Activated CD8-positive, alpha-beta memory T cell treated with anti-CD3 and anti-CD28 coated beads for 24 hours (primary cell): ENCODE results near the gene SNAP25.

Experiments
- DNase-seq: peaks from one replicate; pipeline ENCODE4 v3.0.0-alpha.2; 2020

Gene SNAP25

GRCh38 chr20:10339609-10340008, 121.0 kb downstream of the SNAP25 start:
- no peak for DNase-seq

GRCh38 chr20:10342152-10342551, 123.5 kb downstream of the SNAP25 start:
- DNase-seq: no peak

GRCh38 chr20:10344953-10345352, 126.3 kb downstream of the SNAP25 start:
- DNase-seq: no peak

GRCh38 chr20:10347086-10347880, 128.7 kb downstream of the SNAP25 start:
- no peak for DNase-seq

DNA sequence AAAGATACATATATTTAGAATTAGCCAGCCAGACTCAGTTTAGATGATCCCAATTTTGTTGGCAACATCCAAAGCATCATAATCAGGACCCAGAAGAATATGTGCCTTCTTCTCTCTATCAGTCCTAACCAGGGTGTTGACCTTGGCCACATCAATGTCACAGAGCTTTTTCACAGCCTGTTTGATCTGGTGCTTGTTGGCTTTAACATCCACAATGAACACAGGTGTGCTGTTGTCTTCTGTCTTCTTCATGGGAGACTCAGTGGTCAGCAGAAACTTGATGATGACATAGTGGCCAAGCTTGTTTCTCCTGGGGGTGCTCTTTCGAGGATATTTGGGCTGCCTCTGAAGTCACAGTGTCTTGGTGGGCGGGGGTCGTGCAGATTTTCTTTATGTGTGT, 130.5 kb downstream of the SNAP25 start:
- no peak for DNase-seq

GRCh38 chr20:10350188-10350842, 131.7 kb downstream of the SNAP25 start:
- no peak for DNase-seq

DNA sequence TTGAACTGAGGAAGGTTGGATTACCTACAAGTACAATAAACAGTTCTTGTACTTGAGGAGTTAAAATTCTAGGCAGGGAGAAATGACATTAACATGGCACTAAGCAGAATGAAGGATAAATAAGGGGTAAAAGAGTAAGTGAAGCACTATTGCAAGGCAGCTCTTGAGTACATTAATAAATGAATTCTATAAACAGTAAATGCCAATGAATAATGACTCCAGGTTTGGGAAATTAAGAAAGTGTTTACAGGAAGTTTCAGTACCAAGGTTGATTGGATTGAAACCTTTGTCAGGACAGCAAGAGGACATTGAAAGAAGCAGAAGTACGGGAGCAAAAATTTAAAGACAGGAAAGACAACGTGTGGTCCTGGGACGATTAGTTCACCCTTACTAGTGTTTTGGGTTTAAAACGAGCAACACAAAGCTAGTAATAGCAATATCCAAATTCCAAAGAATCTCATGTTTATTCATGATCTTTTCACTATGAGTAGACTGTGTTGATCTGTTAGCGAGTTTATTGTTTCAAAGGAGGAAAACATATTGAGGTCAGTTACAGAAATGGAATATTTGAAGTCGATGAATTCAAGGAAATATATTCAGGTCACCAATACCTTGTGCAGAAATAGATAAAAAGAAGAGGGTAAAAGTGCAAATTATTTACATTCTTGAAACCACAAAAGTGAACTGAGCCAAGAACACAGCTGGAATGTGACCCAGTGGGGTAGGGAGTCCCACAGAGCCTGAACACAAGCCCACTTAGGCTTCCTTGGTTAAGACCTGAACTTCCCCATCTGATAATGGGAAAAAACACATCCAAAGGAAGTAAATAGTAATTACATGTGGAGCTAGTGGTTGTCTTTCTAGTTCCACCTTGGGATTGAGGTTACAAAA, 134.5 kb downstream of the SNAP25 start:
- no peak for DNase-seq

DNA sequence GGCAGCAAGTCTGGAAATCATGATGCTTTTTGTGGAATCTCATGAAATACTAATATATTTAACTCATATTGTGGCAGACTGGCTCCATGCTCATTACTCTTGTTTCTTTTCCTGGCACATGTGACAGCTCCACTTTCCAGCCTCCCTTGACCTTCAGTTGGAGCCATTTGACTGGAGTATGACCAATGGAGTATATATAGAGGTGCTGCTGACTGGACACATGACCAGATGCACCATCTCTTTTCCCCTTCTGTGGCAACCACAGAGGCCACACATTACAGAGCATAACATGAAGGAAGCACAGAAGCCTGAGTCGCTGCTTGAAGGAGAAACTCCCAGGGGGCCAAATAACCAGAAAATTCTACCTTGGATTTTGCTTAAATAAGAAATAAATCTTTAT, 138.0 kb downstream of the SNAP25 start:
- DNase-seq: no peak
